ENCODE results near the gene CADPS2. TPM values are rescaled to one million over a fixed set of nuclear protein-coding genes. Genes with fewer than 3 reads are reported as not detected.

The CADPS2 gene
- total and polyA plus RNA-seq, 4 donors = 5.6 to 41.1 (median 11.0) TPM

GRCh38 chr7:122301858-122302760 is 584.2 kb downstream of the CADPS2 start:
- Histone ChIP-seq H3K27ac (ENCODE audit: low read depth in 1 of 2, low read length in 2 of 2) (no peak overlapping the region), H3K9ac (ENCODE audit: low read depth in 1 of 2, low read length in 2 of 2) (no peak overlapping the region), H3K27me3 (ENCODE audit: control insufficient read depth in 4 of 4, insufficient read depth in 4 of 4, low read length in 3 of 4) (peaks cover 3 to 55% (median 27%) of the 10 kb centered on the region in 4 donors), H3K9me3 (ENCODE audit: control insufficient read depth in 4 of 4, low read length in 3 of 4) (peaks cover 0 to 8% (median 3%) of the 10 kb centered on the region in 4 donors), H3K4me3 (ENCODE audit: low read depth in 1 of 3, low read length in 3 of 3) (no peak overlapping the region), H3K4me1 (ENCODE audit: control insufficient read depth in 4 of 4, insufficient read depth in 4 of 4, low read length in 3 of 4) (peaks cover 16 to 29% (median 24%) of the 10 kb centered on the region in 4 donors), H3K36me3 (ENCODE audit: control insufficient read depth in 4 of 4, insufficient read depth in 3 of 4, low read depth in 1 of 4, low read length in 3 of 4) (no peaks in the 10 kb centered on the region)
- TF ChIP-seq FOXA2 (IDR thresholded peaks at IDR 0.05) (no peak), TAF1 (conservative IDR thresholded peaks at IDR 0.05) (no peak), RAD21 (IDR thresholded peaks at IDR 0.05) (no peak), FOXA1 (IDR thresholded peaks at IDR 0.05) (no peak), ZBTB33 (IDR thresholded peaks at IDR 0.05) (no peak), YY1 (IDR thresholded peaks at IDR 0.05) (no peak), HNF4G (IDR thresholded peaks at IDR 0.05) (no peak), JUND (IDR thresholded peaks at IDR 0.05) (no peak), REST (IDR thresholded peaks at IDR 0.05) (no peak), GABPA (IDR thresholded peaks at IDR 0.05 in 1 of 2, conservative IDR thresholded peaks at IDR 0.05 in 1 of 2) (no peak), MAX (IDR thresholded peaks at IDR 0.05) (no peak), HNF4A (conservative IDR thresholded peaks at IDR 0.05) (no peak), EGR1 (IDR thresholded peaks at IDR 0.05; ENCODE audit: low read depth in 2 of 2) (no peak), SP1 (IDR thresholded peaks at IDR 0.05) (no peak), RXRA (IDR thresholded peaks at IDR 0.05) (no peak), CTCF (IDR thresholded peaks at IDR 0.05; ENCODE audit: low read depth, low read length, missing input control) (no peak), NR2F2 (IDR thresholded peaks at IDR 0.05) (no peak), ATF3 (IDR thresholded peaks at IDR 0.05) (no peak)
- no peak for DNase-seq (ENCODE audit: low spot score)
- 9% methylated on average over 35 of the region's 35 CpGs for WGBS

Data from liver (tissue), 9 donors.